Endothelial cell of umbilical vein (primary cell): ENCODE data around the gene CYP1A1. TPM values are rescaled to one million over a fixed set of nuclear protein-coding genes. Genes with fewer than 3 reads are reported as not detected.

Experiments
- BruUV-seq: library from RNA; stranded (reverse); fragments of 400-500 nt; replicated peaks from 2 replicates; lab custom pipeline; 2021; lab: Mats Ljungman, UMichigan
- CTCF ChIA-PET: fragments of 300-600, 350-600 bp; sonication (Branson Sonifier 250); formaldehyde crosslinking; loops from one replicate; lab custom pipeline; 2021; ENCODE audit warnings: antibody characterized with exemption, inconsistent platforms; lab: Charles Lee
- POLR2A ChIA-PET: fragments of 300-600, 350-600 bp; sonication (Branson Sonifier 250); formaldehyde crosslinking; loops from one replicate; lab custom pipeline; 2021; ENCODE audit warnings: antibody characterized with exemption, inconsistent platforms; lab: Charles Lee
- DNase-seq: peaks from one replicate; pipeline ENCODE4 v3.0.0-alpha.2; 2011; ENCODE audit warnings: low read depth, low spot score
- FAIRE-seq: peaks from 2 replicates; lab custom pipeline; 2011; peaks lifted over from hg19 to GRCh38; lab: Jason Lieb, UNC
- H2AFZ ChIP-seq: 2 replicates; pipeline ENCODE4 v1.6.0; 2012; ENCODE audit warnings: low read depth, low read length, control low read depth, inconsistent platforms
- H3K27ac ChIP-seq: 2 replicates; pipeline ENCODE4 v1.5.1; 2011; ENCODE audit warnings: low read depth, mild to moderate bottlenecking, control low read depth, low read length, moderate library complexity; ENCODE audit not compliant: insufficient read depth
- H3K27me3 ChIP-seq, 2 experiments: 2 replicates each; pipeline versions ENCODE4 v1.6.0 to v1.6.1; 2011; ENCODE audit warnings: low read length in 2 of 2, mixed read lengths in 1 of 2; ENCODE audit not compliant: control insufficient read depth in 2 of 2, insufficient read depth in 2 of 2
- H3K36me3 ChIP-seq, 2 experiments: 2 replicates in 1 of 2; 3 replicates in 1 of 2; pipeline ENCODE4 v1.5.1; 2011; ENCODE audit warnings: low read length in 2 of 2, mild to moderate bottlenecking in 1 of 2, moderate library complexity in 1 of 2; ENCODE audit not compliant: control insufficient read depth in 2 of 2, insufficient read depth in 2 of 2; ENCODE audit errors: extremely low read depth in 1 of 2
- H3K4me1 ChIP-seq: 3 replicates; pipeline ENCODE4 v1.5.1; 2011; ENCODE audit warnings: mild to moderate bottlenecking, low read length; ENCODE audit not compliant: control insufficient read depth, insufficient read depth; ENCODE audit errors: extremely low read depth
- H3K4me2 ChIP-seq: 2 replicates; pipeline ENCODE4 v1.6.1; 2011; ENCODE audit warnings: low read length, control low read depth, mixed read lengths; ENCODE audit not compliant: insufficient read depth
- H3K4me3 ChIP-seq, 3 experiments: fragments of 200-600 bp in 1 of 3; sonication (generic), shearing (Covaris generic) in 1 of 3; replicated peaks in 1 of 3; 2 replicates each; pipeline ENCODE4 v1.5.1; 2011 to 2016; ENCODE audit warnings: control low read depth in 3 of 3, low read length in 3 of 3, mild to moderate bottlenecking in 2 of 3, inconsistent platforms in 1 of 3, low read depth in 1 of 3, moderate library complexity in 1 of 3; ENCODE audit not compliant: insufficient read depth in 1 of 3
- H3K79me2 ChIP-seq: 2 replicates; pipeline ENCODE4 v1.6.0; 2012; ENCODE audit warnings: low read length, inconsistent platforms; ENCODE audit not compliant: control insufficient read depth, insufficient read depth
- H3K9ac ChIP-seq: replicated peaks from 2 replicates; pipeline ENCODE3; 2011; ENCODE audit warnings: low read length, control low read depth; ENCODE audit not compliant: insufficient read depth; ENCODE audit errors: extremely low read depth
- H3K9me1 ChIP-seq: replicated peaks from 3 replicates; pipeline ENCODE4 v1.6.0; 2011; ENCODE audit warnings: mild to moderate bottlenecking, low read length; ENCODE audit not compliant: control insufficient read depth, insufficient read depth; ENCODE audit errors: extremely low read depth
- H3K9me3 ChIP-seq: replicated peaks from 2 replicates; pipeline ENCODE4 v1.5.1; 2012; ENCODE audit warnings: low read length, inconsistent platforms; ENCODE audit not compliant: control insufficient read depth, insufficient read depth
- H4K20me1 ChIP-seq: replicated peaks from 2 replicates; pipeline ENCODE3; 2011; ENCODE audit warnings: mild to moderate bottlenecking, low read length; ENCODE audit not compliant: control insufficient read depth, insufficient read depth; ENCODE audit errors: extremely low read depth
- CTCF ChIP-seq, 2 donors: IDR thresholded peaks; 1 replicate in 1 of 2; 2 replicates in 1 of 2; pipeline ENCODE4 v1.5.1; 2011; ENCODE audit warnings: low read length in 2 of 2, mild to moderate bottlenecking in 2 of 2, moderate library complexity in 2 of 2, control low read depth in 1 of 2, inconsistent platforms in 1 of 2, low read depth in 1 of 2; ENCODE audit not compliant: insufficient read depth in 1 of 2; ENCODE audit errors: extremely low read depth in 1 of 2
- EZH2 ChIP-seq: IDR thresholded peaks from 2 replicates; pipeline ENCODE4 v1.6.1; 2012; ENCODE audit warnings: borderline replicate concordance, low read depth, mild to moderate bottlenecking, moderate library complexity, low read length, inconsistent platforms; ENCODE audit not compliant: severe bottlenecking
- FOS ChIP-seq: IDR thresholded peaks from 2 replicates; pipeline ENCODE4 v1.6.1; 2011; ENCODE audit warnings: mild to moderate bottlenecking, low read length, moderate library complexity, borderline replicate concordance; ENCODE audit not compliant: insufficient read depth
- GATA2 ChIP-seq: IDR thresholded peaks from 2 replicates; pipeline ENCODE4 v1.7.0; 2011; ENCODE audit warnings: low read depth, mild to moderate bottlenecking, moderate library complexity, mixed read lengths, low read length; ENCODE audit not compliant: insufficient read length, insufficient read depth
- JUN ChIP-seq: IDR thresholded peaks from 2 replicates; pipeline ENCODE4 v1.6.1; 2011; ENCODE audit warnings: borderline replicate concordance, low read depth; ENCODE audit not compliant: insufficient read length, insufficient read depth
- MYC ChIP-seq: IDR thresholded peaks from one replicate; pipeline ENCODE4 v1.6.1; 2011; ENCODE audit warnings: mild to moderate bottlenecking, low read depth, low read length
- POLR2A ChIP-seq: IDR thresholded peaks from 2 replicates; pipeline ENCODE4 v1.6.1; 2012; ENCODE audit warnings: low read depth, mild to moderate bottlenecking, control low read depth, low read length
- POLR2AphosphoS5 ChIP-seq: IDR thresholded peaks from 2 replicates; pipeline ENCODE4 v1.6.1; 2012; ENCODE audit warnings: low read depth, mild to moderate bottlenecking, control low read depth, low read length, moderate library complexity; ENCODE audit not compliant: insufficient read depth
- dilution Hi-C: fragments of 300-500 bp; cut with MboI; formaldehyde crosslinking; loops from one replicate; pipeline ENCODE4 v1.15.0; 2019; ENCODE audit warnings: low sequenced_read_pairs; ENCODE audit not compliant: extremely low pct_ligation_motif_present
- intact Hi-C: fragments of 100-400 bp; cut with micrococcal nuclease; formaldehyde crosslinking; loops from one replicate; pipeline ENCODE4 v1.10.0; 2022
- polyA plus RNA-seq, 4 experiments: library from polyadenylated mRNA; depleted of rRNA in 3 of 4; stranded (reverse) in 3 of 4; unstranded in 1 of 4; fragments of >200 nt; gene quantifications; 2 replicates each; pipeline versions ENCODE4 v1.2.1 to v1.2.3, GENCODE V29; 2011 to 2012; ENCODE audit warnings: missing spikeins in 1 of 4
- total RNA-seq: library from RNA; stranded (reverse); gene quantifications from 2 replicates; pipeline ENCODE4 v1.2.3, GENCODE V29; 2021
- TF ChIP-seq, protein P1 (sequence below): IDR thresholded peaks from 2 replicates; pipeline ENCODE4 v1.6.1; 2011; ENCODE audit not compliant: insufficient read depth, insufficient read length

Gene CYP1A1
- total and polyA plus RNA-seq, 2 donors (not counting 3 experiments of a cell fraction or from before 2014, with no cell fraction given): 7.6 to 13.1 TPM

- CTCF ChIA-PET: interaction anchor here (0.6 to 6.8 kb wide), 31 partner anchors 8 to 456 kb away, joined by 3 to 696 read pairs (median 9); partner anchors contain the start of genes CLK3, CSK, CYP1A1 and RPP25
- DNase-seq (no peak), FAIRE-seq (no peak)
- dilution Hi-C loops (loop anchor here (25.0 kb wide), 1 partner anchor 130 kb away; no protein-coding TSS in a partner anchor), intact Hi-C loops (loop anchor here (1.0 to 10.0 kb wide), 4 partner anchors 71 to 392 kb away; partner anchors contain the start of genes ARID3B and EDC3)
- H4K20me1 ChIP-seq: no peaks in the 10 kb centered on the region
- no peak overlapping the region for H3K9ac ChIP-seq
- peaks cover 0 to 2% of the 10 kb centered on the region in 2 experiments for H3K27me3 ChIP-seq
- H3K9me1 ChIP-seq: no peaks in the 10 kb centered on the region
- H3K79me2 ChIP-seq: no peaks in the 10 kb centered on the region
- H3K9me3 ChIP-seq: no peaks in the 10 kb centered on the region
- H2AFZ ChIP-seq: no peak overlapping the region
- no TSS peak for BruUV-seq
- H3K4me2 ChIP-seq: no peak overlapping the region
- TF ChIP-seq JUN (no peak), MYC (no peak), POLR2A (no peak), EZH2 (no peak), POLR2AphosphoS5 (no peak), FOS (no peak), CTCF (IDR thresholded peaks at IDR 0.05; ENCODE audit: extremely low read depth in 1 of 2, insufficient read depth in 1 of 2, low read depth in 1 of 2, low read length in 2 of 2) (no peak), GATA2 (no peak)
- TF ChIP-seq, protein P1, sequence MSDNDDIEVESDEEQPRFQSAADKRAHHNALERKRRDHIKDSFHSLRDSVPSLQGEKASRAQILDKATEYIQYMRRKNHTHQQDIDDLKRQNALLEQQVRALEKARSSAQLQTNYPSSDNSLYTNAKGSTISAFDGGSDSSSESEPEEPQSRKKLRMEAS: no peak
- H3K4me1 ChIP-seq: peaks cover 4% of the 10 kb centered on the region
- H3K27ac ChIP-seq: no peak overlapping the region
- POLR2A ChIA-PET: no interaction called here
- H3K36me3 ChIP-seq: no peaks in the 10 kb centered on the region
- no peak overlapping the region for H3K4me3 ChIP-seq
These were observed 42.1 kb upstream of the CYP1A1 start for GRCh38 chr15:74767167-74768098.
